Right hindlimb (tissue), 1 donor: ENCODE results near the gene SETD1B.
"Not testable (repeated sequence)": the region's sequence is repeated elsewhere in the genome, so short reads cannot be mapped to it uniquely, and the experiment has no call there.

Experiments
- DNase-seq: peaks from one replicate; pipeline ENCODE4 v3.0.0-alpha.2; 2018

Gene SETD1B

DNA sequence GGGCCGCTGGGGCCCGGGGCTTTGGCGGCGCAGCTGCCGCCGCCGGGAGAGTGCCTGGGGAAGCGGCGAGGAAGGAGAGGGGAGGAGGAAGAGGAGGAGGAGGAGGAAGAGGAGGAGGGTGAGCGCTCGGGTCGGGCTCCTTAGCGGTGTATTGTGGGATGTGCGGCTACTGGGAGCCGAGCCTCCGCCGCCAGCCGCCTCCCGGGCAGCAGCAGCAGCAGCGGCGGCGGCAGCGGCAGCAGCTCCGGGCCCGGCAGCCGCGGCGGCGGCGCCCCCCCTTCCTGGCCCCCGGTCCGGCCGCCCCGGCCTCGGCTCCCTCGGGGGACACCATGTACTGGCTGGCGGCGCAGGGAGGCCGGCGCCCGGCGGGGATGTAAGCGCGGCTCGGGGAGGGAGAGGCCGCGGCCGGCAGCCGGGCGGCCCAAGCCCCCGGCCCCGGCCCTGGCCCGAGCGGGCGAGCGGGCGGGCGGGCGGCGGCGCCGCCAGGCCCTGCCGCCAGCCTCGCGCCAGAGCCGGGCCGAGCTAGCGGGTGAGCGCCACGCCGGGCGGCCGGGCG is at the start of gene SETD1B:
TSS of gene SETD1B (plus strand) at position 149 of the 556 bp plus-strand sequence. CDS start 729 bp downstream, outside the sequence.
- peak; percentile 70 for DNase-seq

DNA sequence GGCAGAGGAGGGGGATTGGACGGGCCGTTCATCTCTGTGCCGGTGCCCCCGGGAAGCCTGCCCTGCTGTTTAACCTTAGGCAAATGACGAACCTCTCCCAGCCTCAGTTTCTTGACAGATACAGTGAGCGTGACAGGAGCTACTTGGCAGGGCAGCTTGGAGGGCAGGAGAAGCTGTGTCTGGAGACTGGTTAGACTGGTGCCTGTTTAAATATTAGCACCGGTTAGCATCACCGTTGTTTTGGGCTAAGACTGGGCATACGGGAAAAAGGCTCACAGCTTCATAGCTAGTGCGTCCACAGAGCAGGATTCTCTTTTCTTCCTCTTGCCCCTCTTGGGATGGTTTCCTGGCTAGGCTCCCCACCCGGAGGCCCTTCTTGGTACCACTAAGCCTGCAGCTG is 49.0 kb upstream of the SETD1B start:
- no peak for DNase-seq

- no peak for DNase-seq
Observed at GRCh38 chr12:121755591-121755990, 48.2 kb upstream of the SETD1B start.

DNA sequence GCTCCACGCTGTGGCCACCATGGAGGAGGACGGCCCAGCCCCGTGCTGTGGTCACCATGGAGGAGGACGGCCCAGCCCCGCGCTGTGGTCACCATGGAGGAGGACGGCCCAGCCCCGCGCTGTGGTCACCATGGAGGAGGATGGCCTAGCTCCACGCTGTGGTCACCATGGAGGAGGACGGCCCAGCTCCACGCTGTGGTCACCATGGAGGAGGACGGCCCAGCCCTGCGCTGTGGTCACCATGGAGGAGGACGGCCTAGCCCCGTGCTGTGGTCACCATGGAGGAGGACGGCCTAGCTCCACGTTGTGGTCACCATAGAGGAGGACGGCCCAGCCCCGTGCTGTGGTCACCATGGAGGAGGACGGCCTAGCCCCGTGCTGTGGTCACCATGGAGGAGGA is 45.3 kb upstream of the SETD1B start:
- DNase-seq, result not testable (repeated sequence)

GRCh38 chr12:121762269-121762668 is 41.5 kb upstream of the SETD1B start:
- peak; percentile 72 for DNase-seq

- DNase-seq, result no peak
Observed at GRCh38 chr12:121764808-121765207, 39.0 kb upstream of the SETD1B start.

- DNase-seq, result peak; percentile 56
Observed at GRCh38 chr12:121765573-121765972, 38.2 kb upstream of the SETD1B start.

- no peak for DNase-seq
Observed at GRCh38 chr12:121766290-121767039, 37.3 kb upstream of the SETD1B start.

- DNase-seq, result peak; percentile 64
Observed at GRCh38 chr12:121767525-121768016, 36.2 kb upstream of the SETD1B start.

- DNase-seq, result no peak
Observed at GRCh38 chr12:121769297-121769830, 34.4 kb upstream of the SETD1B start.

DNA sequence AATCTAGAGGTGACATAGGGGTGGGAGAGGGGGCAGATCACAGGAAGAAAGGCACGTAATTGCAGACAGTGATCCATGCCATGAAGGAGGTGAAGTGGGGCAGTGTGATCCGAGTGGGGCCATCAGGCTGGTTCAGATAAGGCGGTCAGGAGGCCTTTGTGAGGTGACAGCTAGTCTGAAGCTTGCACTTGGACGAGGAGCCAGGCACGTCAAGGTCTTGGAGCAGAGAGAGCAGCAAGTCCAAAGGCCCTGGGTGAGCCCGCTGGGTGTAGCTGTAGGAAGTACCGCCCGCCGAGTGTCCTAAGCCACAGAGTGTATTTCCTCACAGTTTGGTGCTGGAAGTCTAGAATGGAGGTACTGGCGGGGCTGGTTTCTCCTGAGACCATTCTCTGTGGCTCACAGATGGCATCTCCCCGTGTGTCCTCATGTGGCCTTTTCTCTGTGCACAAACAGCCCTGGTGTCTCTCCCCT is 33.9 kb upstream of the SETD1B start:
- no peak for DNase-seq

DNA sequence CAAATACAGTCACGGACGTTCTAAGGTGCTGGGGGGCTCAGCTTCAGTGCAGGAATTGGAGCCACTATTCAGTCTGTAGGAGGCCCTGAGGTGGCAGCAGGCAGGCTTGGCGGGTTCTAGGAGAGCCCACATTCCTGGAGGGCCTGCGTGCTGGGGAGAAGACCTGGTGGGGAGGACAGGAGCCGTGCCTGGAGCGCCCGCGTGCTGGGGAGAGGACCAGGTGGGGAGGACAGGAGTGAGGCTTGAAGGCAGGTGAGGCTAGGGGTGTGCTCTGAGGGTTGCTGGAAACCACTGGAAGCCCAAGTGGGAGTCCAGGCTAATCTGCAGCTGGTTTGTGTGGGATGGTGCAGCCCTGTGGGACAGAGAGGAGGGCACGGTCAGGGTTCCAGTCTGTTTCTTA is 33.4 kb upstream of the SETD1B start:
- no peak for DNase-seq

DNA sequence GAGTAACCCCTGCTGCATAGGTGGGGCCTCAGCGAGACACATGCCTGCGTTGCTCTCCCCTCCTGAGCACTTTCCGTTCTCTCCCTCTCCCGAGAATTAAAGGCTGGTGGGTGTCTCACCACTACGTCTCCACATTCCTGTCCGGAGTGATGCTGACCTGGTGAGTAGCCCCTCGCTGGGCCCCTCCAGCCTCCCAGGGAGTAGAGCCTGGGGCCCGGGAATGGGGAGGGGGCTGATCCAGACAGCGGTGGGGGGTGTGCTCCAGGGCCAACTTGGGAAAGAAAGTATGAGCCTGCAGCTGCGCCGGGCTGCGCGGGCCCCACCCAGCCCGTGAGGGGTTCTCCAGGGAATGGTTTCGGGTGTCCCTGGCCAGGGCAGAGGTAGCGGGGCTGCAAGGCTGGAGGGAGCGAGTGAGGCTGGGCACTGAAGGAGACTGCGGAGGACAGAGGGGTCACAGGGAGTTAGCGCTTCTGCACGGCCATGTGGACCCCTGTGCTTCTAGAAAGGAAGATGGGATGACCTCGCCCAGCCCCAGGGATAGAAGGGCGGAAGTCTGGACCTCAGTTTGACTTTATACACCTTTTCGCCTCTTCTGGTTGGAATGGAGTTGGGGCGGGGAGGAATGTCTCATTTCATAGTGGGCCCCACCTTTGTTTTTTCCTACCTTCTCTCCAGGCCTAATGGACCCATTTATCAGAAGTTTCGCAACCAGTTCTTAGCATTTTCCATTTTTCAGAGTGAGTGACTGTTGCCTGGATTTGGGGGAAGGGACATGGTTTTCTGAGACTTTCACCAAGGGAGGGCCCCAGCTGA is 32.8 kb upstream of the SETD1B start:
- DNase-seq, result no peak

DNA sequence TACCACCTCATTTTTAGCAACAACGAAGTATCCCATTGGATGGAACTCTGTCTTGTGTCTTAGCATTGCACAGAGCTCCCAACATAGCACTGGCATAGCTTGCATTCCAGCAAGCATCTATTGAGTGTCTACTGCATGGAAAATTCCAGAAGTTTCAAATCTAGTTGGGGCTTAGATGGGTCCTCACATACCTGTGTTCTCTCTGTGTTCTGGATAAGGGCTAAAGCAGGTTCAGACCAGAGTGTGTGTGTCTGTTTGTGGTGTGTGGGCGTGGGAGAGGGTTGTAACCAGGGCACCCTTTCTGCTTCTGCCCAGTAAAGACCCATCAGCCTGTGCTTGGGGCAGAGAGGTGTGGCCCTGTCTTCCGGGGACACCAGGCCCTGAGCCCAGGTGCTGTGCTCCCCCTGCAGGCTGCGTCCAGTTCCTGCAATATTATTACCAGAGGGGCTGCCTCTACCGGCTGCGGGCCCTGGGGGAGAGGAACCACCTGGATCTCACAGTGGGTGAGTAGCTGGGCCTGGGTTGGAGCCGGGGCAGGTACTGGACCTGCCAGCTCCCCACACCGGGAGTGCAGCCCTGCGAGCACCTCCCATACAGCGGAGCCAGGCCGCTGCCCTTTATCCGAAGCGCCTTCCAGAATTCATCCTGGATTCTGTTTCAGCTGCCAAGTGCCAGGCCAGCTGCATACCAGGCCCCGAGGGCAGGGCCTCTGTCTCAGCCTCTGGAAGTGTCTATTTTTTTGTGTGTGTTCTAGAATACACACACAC is 30.6 kb upstream of the SETD1B start:
- DNase-seq, result peak; percentile 65

DNA sequence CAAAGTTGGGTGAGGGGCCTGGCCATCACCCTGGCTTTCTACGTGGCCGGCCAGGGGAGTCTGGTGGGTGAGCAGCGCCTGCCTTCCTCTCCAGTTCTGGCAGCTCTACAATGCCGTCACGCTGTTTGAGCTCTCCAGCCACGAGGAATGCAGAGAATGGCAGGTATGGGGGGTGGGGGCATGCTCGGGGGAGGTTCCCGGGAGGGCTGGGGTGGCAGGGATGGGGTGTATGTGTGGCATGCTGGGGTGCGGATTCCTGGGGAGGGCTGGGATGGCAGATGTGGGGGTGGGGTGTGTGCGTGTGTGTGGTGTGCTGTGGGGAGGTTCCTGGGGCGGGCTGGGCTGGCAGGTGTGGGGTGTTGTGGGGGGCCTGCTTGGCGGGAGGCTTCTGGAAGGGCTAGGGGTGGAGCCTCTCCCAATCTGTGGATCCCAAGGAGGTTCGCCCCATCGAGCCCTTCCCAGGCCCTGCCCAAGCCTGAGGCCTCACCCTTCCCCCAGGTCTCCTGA is 28.8 kb upstream of the SETD1B start:
- DNase-seq, result no peak

DNA sequence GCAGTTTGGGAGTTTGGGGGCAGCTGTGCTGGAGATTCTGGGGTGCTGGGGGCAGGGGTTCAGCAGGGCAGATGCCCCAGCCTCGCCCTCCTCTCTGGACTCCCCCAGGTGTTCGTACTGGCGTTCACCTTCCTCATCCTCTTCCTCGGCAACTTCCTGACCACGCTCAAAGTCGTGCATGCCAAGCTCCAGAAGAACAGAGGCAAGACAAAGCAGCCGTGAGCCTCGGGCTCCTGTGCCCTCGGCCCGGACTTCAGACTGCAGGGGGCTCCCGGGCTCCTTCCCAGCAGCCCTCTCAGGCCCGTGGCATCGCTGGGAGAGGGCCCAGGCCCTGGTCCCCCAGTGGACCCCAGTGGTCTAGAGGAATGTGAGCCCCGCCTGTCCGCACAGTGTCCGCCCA is 28.3 kb upstream of the SETD1B start:
- DNase-seq, result no peak

GRCh38 chr12:121776190-121777098 is 27.4 kb upstream of the SETD1B start:
- DNase-seq, result peak; percentile 72

- no peak for DNase-seq
Observed at GRCh38 chr12:121778567-121779421, 25.0 kb upstream of the SETD1B start.

DNA sequence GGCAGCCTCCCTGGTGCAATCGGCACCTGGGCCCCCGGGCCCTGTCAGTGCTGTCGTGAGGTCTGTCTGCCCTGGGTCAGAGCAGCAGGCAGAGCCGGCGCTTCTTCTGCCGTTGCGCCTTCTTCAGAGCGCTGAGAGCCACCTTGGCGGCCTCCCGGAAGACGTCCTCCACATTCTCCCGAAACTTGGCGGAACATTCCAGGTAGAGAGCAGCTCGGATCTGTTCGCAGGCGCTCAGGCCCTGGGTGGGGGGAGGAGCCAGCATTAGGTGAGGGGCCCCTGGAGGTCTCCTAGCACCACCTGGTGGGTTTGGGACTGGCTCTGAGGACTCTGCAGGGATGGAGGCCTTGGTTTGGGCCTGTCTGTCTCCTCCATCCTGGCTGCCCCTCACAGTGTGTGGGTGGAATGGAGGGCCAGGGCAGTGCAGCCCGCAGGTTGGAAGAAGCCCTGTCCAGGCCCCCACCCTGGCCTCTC is 24.4 kb upstream of the SETD1B start:
- DNase-seq, result no peak

DNA sequence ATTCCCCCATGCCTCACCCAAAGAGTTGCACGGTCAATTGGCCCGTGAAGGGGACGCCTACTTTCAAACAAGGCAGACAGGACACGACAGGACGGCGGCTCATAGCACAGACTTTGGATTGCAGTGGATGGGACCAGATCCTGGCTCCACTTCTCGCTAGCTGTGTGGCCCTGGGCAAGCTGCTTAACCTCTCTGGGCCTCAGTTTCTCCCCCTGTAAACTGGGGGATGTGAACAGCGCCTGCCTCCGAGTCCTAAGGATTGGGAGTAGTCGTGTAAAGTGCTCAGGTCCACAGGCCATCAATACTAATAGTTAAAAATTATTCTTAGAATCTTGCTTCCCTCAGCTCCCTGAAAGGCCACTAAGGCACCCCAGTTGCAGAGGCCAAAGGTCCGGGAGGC is 23.4 kb upstream of the SETD1B start:
- no peak for DNase-seq
